HL-60 (cell line): ENCODE measurements around the gene ACE2.

Source experiments
- CTCF ChIP-seq: IDR thresholded peaks from one replicate; pipeline ENCODE4 v1.5.1; 2011; ENCODE audit warnings: low read length, control low read depth, inconsistent platforms; ENCODE audit not compliant: insufficient read depth
- GABPA ChIP-seq: IDR thresholded peaks from 2 replicates; pipeline ENCODE4 v1.6.1; 2012; ENCODE audit warnings: low read depth
- POLR2AphosphoS5 ChIP-seq: IDR thresholded peaks from 2 replicates; pipeline ENCODE4 v1.6.1; 2012; ENCODE audit warnings: low read depth
- SPI1 ChIP-seq: IDR thresholded peaks from 2 replicates; pipeline ENCODE4 v1.6.1; 2012; ENCODE audit warnings: low read depth, mild to moderate bottlenecking, borderline replicate concordance

GRCh38 chrX:15600745-15601144 is at the start of gene ACE2:
- TF ChIP-seq CTCF (no peak), GABPA (no peak), POLR2AphosphoS5 (no peak), SPI1 (no peak)
